Type B pancreatic cell (in vitro differentiated cells): Measurements from ENCODE around the gene RAB3IL1. TPM values are rescaled to one million over a fixed set of nuclear protein-coding genes. Genes with fewer than 3 reads are reported as not detected.
A peak's percentile ranks its signal among the peaks of the same experiment; 100 is the strongest.

ENCODE experiments used
- DNase-seq: peaks from one replicate; pipeline ENCODE4 v3.0.0; 2021; ENCODE audit warnings: mixed read lengths; ENCODE audit not compliant: unreplicated experiment; ENCODE audit errors: extremely low spot score
- H3K27ac Mint-ChIP-seq: 2 replicates; pipeline ENCODE4 v1.8.0; 2021; ENCODE audit warnings: mild to moderate bottlenecking, mixed read lengths
- H3K27me3 Mint-ChIP-seq: 2 replicates; pipeline ENCODE4 v1.8.0; 2021; ENCODE audit warnings: mixed read lengths
- H3K36me3 Mint-ChIP-seq: 2 replicates; pipeline ENCODE4 v1.8.0; 2021; ENCODE audit warnings: mixed read lengths
- H3K4me1 Mint-ChIP-seq: one replicate; pipeline ENCODE4 v1.8.0; 2021; ENCODE audit warnings: mixed read lengths; ENCODE audit not compliant: unreplicated experiment
- H3K4me3 Mint-ChIP-seq: 2 replicates; pipeline ENCODE4 v1.8.0; 2021; ENCODE audit warnings: mild to moderate bottlenecking, mixed read lengths
- H3K9me3 Mint-ChIP-seq: 2 replicates; pipeline ENCODE4 v1.8.0; 2021; ENCODE audit warnings: mixed read lengths
- CTCF ChIP-seq: fragments of 200-600 bp; sonication (generic); conservative IDR thresholded peaks from 2 replicates; pipeline ENCODE4 v1.5.0; 2021; ENCODE audit warnings: antibody characterized with exemption, mild to moderate bottlenecking
- total RNA-seq: library from RNA; stranded (reverse); gene quantifications from 2 replicates; pipeline ENCODE4 v1.2.1, GENCODE V29; 2021; ENCODE audit warnings: low replicate concordance

RAB3IL1 gene
- total RNA-seq, 1 donor from 2014 or later: 16.6 TPM

GRCh38 chr11:61963016-61963281 is 45.6 kb upstream of the RAB3IL1 start:
- Mint-ChIP-seq H3K9me3 (no peaks in the 10 kb centered on the region), H3K4me1 (peaks cover 20% of the 10 kb centered on the region), H3K27me3 (no peaks in the 10 kb centered on the region), H3K36me3 (peaks cover 32% of the 10 kb centered on the region), H3K27ac (peak overlapping the region; percentile 72), H3K4me3 (peak overlapping the region; percentile 71)
- DNase-seq: no peak
- TF ChIP-seq CTCF: no peak

GRCh38 chr11:61962213-61963015 is 45.0 kb upstream of the RAB3IL1 start:
- Mint-ChIP-seq H3K36me3 (peaks cover 32% of the 10 kb centered on the region), H3K4me3 (peak overlapping the region; percentile 71), H3K27ac (peak overlapping the region; percentile 72), H3K27me3 (no peaks in the 10 kb centered on the region), H3K9me3 (no peaks in the 10 kb centered on the region), H3K4me1 (peaks cover 20% of the 10 kb centered on the region)
- no peak for TF ChIP-seq CTCF
- no peak for DNase-seq

- Mint-ChIP-seq H3K27me3 (no peaks in the 10 kb centered on the region), H3K4me1 (peaks cover 20% of the 10 kb centered on the region), H3K9me3 (no peaks in the 10 kb centered on the region), H3K36me3 (peaks cover 32% of the 10 kb centered on the region), H3K4me3 (peak overlapping the region; percentile 22), H3K27ac (peak overlapping the region; percentile 82)
- TF ChIP-seq CTCF: no peak
- no peak for DNase-seq
These were observed 44.3 kb upstream of the RAB3IL1 start for GRCh38 chr11:61961570-61962212.

DNA sequence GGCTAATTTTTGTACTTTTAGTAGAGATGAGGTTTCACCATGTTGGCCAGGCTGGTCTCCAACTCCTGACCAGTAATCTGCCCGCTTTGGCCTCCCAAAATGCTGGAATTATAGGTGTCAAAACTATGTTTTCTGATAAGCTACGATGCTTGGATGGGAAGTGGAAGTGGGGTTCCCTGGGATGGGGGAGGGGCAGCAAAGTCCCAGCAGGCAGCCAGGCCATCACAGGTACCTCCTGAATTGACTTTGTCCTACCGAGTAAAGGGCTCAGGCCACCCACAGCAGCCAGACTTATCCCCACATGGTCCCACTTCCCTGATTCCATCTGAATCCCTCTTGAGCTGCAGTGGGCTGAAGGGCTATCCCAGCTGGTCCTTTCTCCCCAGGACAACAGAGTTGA is 43.2 kb upstream of the RAB3IL1 start:
- Mint-ChIP-seq H3K4me1 (peaks cover 20% of the 10 kb centered on the region), H3K27me3 (peaks cover 10% of the 10 kb centered on the region), H3K4me3 (no peak overlapping the region), H3K36me3 (peaks cover 28% of the 10 kb centered on the region), H3K27ac (no peak overlapping the region), H3K9me3 (no peaks in the 10 kb centered on the region)
- DNase-seq: peak; percentile 53
- no peak for TF ChIP-seq CTCF

- H3K9me3 Mint-ChIP-seq: no peaks in the 10 kb centered on the region
- H3K4me3 Mint-ChIP-seq: no peak overlapping the region
- DNase-seq: no peak
- no peak for TF ChIP-seq CTCF
- peaks cover 15% of the 10 kb centered on the region for H3K27me3 Mint-ChIP-seq
- H3K4me1 Mint-ChIP-seq: peaks cover 11% of the 10 kb centered on the region
- H3K27ac Mint-ChIP-seq: no peak overlapping the region
- peaks cover 19% of the 10 kb centered on the region for H3K36me3 Mint-ChIP-seq
These were observed 42.3 kb upstream of the RAB3IL1 start for GRCh38 chr11:61959678-61960077.
